Chondrocyte (in vitro differentiated cells): Measurements from ENCODE around the gene EOGT. TPM values are rescaled to one million over a fixed set of nuclear protein-coding genes. Genes with fewer than 3 reads are reported as not detected.
A peak's percentile ranks its signal among the peaks of the same experiment; 100 is the strongest.

Experiments
- DNase-seq: peaks from one replicate; pipeline ENCODE4 v3.0.0; 2021; ENCODE audit warnings: mixed read lengths, low spot score
- H3K27ac Mint-ChIP-seq: one replicate; pipeline ENCODE4 v1.8.0; 2021; ENCODE audit warnings: mild to moderate bottlenecking, moderate library complexity, mixed read lengths; ENCODE audit not compliant: unreplicated experiment
- H3K27me3 Mint-ChIP-seq: 2 replicates; pipeline ENCODE4 v1.8.0; 2021; ENCODE audit warnings: low read depth, mixed read lengths
- H3K36me3 Mint-ChIP-seq: 2 replicates; pipeline ENCODE4 v1.8.0; 2021; ENCODE audit warnings: low read depth, mixed read lengths
- H3K4me1 Mint-ChIP-seq: 2 replicates; pipeline ENCODE4 v1.8.0; 2021; ENCODE audit warnings: low read depth, mild to moderate bottlenecking, mixed read lengths
- H3K4me3 Mint-ChIP-seq: one replicate; pipeline ENCODE4 v1.8.0; 2021; ENCODE audit warnings: mild to moderate bottlenecking, moderate library complexity, mixed read lengths; ENCODE audit not compliant: unreplicated experiment
- H3K9me3 Mint-ChIP-seq: 2 replicates; pipeline ENCODE4 v1.8.0; 2021; ENCODE audit warnings: low read depth, mixed read lengths
- CTCF ChIP-seq: fragments of 200-600 bp; sonication (generic); IDR thresholded peaks from 2 replicates; pipeline ENCODE4 v1.5.0; 2021; ENCODE audit warnings: antibody characterized with exemption, mild to moderate bottlenecking, moderate library complexity
- long read RNA-seq: library from polyadenylated mRNA; stranded (forward); transcript quantifications from one replicate; pipeline ENCODE4 v2.0.0, GENCODE V29; 2021
- total RNA-seq: library from RNA; stranded (reverse); gene quantifications from 3 replicates; pipeline ENCODE4 v1.2.1, GENCODE V29; 2021

The EOGT gene
- total RNA-seq: 28.9 to 35.5 TPM (median 34.4 TPM) in 3 replicates
- long read RNA-seq, full-length matches to known transcripts: 19 of 30 reads
- long read RNA-seq, partial matches to known transcripts: 0 of 30 reads
- long read RNA-seq, other reads (novel, unspliced or antisense): 11 of 30 reads

- peaks cover 66% of the 10 kb centered on the region for H3K4me1 Mint-ChIP-seq
- H3K27me3 Mint-ChIP-seq: no peaks in the 10 kb centered on the region
- H3K4me3 Mint-ChIP-seq: peak within 1 kb of the TSS; percentile 77
Measured at GRCh38 chr3:69013253-69014021, at the start of gene EOGT. EOGT (minus strand) TSS chr3:69013684; CDS start chr3:69009846, 3,838 bp downstream.

GRCh38 chr3:69059688-69060087 lies 46.2 kb upstream of the EOGT start:
- no peaks in the 10 kb centered on the region for H3K27me3 Mint-ChIP-seq
- DNase-seq: no peak
- TF ChIP-seq CTCF: no peak
- no peaks in the 10 kb centered on the region for H3K9me3 Mint-ChIP-seq
- peaks cover 8% of the 10 kb centered on the region for H3K4me1 Mint-ChIP-seq
- no peak overlapping the region for H3K4me3 Mint-ChIP-seq
- peaks cover 25% of the 10 kb centered on the region for H3K36me3 Mint-ChIP-seq
- no peak overlapping the region for H3K27ac Mint-ChIP-seq

More at GRCh38 chr3:69013253-69014021, at the start of gene EOGT:
- H3K9me3 Mint-ChIP-seq: no peaks in the 10 kb centered on the region
- H3K36me3 Mint-ChIP-seq: peaks cover 11% of the 10 kb centered on the region
- H3K27ac Mint-ChIP-seq: peak within 1 kb of the TSS; percentile 88
- peak; percentile 96 for DNase-seq
- peak; percentile 85 for TF ChIP-seq CTCF

GRCh38 chr3:69058947-69059224 lies 45.4 kb upstream of the EOGT start:
- no peaks in the 10 kb centered on the region for H3K27me3 Mint-ChIP-seq
- no peak overlapping the region for H3K4me3 Mint-ChIP-seq
- no peak overlapping the region for H3K27ac Mint-ChIP-seq
- no peak for TF ChIP-seq CTCF
- no peak for DNase-seq
- H3K4me1 Mint-ChIP-seq: no peaks in the 10 kb centered on the region
- H3K9me3 Mint-ChIP-seq: no peaks in the 10 kb centered on the region
- peaks cover 25% of the 10 kb centered on the region for H3K36me3 Mint-ChIP-seq

GRCh38 chr3:69058180-69058946 lies 44.9 kb upstream of the EOGT start:
- no peak overlapping the region for H3K27ac Mint-ChIP-seq
- H3K4me1 Mint-ChIP-seq: no peaks in the 10 kb centered on the region
- no peaks in the 10 kb centered on the region for H3K27me3 Mint-ChIP-seq
- H3K36me3 Mint-ChIP-seq: peaks cover 24% of the 10 kb centered on the region
- TF ChIP-seq CTCF: no peak
- no peaks in the 10 kb centered on the region for H3K9me3 Mint-ChIP-seq
- no peak overlapping the region for H3K4me3 Mint-ChIP-seq
- no peak for DNase-seq

- peak overlapping the region; percentile 98 for H3K4me3 Mint-ChIP-seq
- H3K27me3 Mint-ChIP-seq: no peaks in the 10 kb centered on the region
- H3K9me3 Mint-ChIP-seq: no peaks in the 10 kb centered on the region
- peaks cover 39% of the 10 kb centered on the region for H3K4me1 Mint-ChIP-seq
- no peak for TF ChIP-seq CTCF
- H3K36me3 Mint-ChIP-seq: peaks cover 9% of the 10 kb centered on the region
- peak overlapping the region; percentile 100 for H3K27ac Mint-ChIP-seq
- no peak for DNase-seq
Measured at GRCh38 chr3:69052472-69052898, 39.0 kb upstream of the EOGT start.
